BLaER1 treated with 17β-estradiol and CSF1 and Interleukin-3, amounts not matched to agents 10 nM and 100 nM (cell line): Measurements from ENCODE around the gene ABLIM2.

Experiments
- H3K27ac ChIP-seq, 11 experiments: shearing (Covaris generic); formaldehyde crosslinking; 2 replicates each; pipeline ENCODE4 v1.8.1; 2022
- H3K27me3 ChIP-seq, 11 experiments: shearing (Covaris generic); formaldehyde crosslinking; 2 replicates each; pipeline ENCODE4 v1.8.1; 2022
- H3K36me3 ChIP-seq, 11 experiments: shearing (Covaris generic); formaldehyde crosslinking; 2 replicates each; pipeline ENCODE4 v1.8.1; 2022
- H3K4me1 ChIP-seq, 10 experiments: shearing (Covaris generic); formaldehyde crosslinking; 2 replicates each; pipeline ENCODE4 v1.8.1; 2022
- H3K4me2 ChIP-seq, 11 experiments: shearing (Covaris generic); formaldehyde crosslinking; 2 replicates each; pipeline ENCODE4 v1.8.1; 2022
- H3K4me3 ChIP-seq, 10 experiments: shearing (Covaris generic); formaldehyde crosslinking; 2 replicates each; pipeline ENCODE4 v1.8.1; 2022
- H3K9ac ChIP-seq, 11 experiments: shearing (Covaris generic); formaldehyde crosslinking; 2 replicates each; pipeline ENCODE4 v1.8.1; 2022
- H3K9me3 ChIP-seq, 11 experiments: shearing (Covaris generic); formaldehyde crosslinking; replicated peaks in 1 of 11; 2 replicates each; pipeline ENCODE4 v1.8.1; 2022
- H4K20me1 ChIP-seq, 11 experiments: shearing (Covaris generic); formaldehyde crosslinking; 2 replicates each; pipeline ENCODE4 v1.8.1; 2022
- Cebpa-rat ChIP-seq, 11 experiments: shearing (Covaris generic); IDR thresholded peaks; 2 replicates each; pipeline ENCODE4 v1.8.1; 2022

Gene ABLIM2

DNA sequence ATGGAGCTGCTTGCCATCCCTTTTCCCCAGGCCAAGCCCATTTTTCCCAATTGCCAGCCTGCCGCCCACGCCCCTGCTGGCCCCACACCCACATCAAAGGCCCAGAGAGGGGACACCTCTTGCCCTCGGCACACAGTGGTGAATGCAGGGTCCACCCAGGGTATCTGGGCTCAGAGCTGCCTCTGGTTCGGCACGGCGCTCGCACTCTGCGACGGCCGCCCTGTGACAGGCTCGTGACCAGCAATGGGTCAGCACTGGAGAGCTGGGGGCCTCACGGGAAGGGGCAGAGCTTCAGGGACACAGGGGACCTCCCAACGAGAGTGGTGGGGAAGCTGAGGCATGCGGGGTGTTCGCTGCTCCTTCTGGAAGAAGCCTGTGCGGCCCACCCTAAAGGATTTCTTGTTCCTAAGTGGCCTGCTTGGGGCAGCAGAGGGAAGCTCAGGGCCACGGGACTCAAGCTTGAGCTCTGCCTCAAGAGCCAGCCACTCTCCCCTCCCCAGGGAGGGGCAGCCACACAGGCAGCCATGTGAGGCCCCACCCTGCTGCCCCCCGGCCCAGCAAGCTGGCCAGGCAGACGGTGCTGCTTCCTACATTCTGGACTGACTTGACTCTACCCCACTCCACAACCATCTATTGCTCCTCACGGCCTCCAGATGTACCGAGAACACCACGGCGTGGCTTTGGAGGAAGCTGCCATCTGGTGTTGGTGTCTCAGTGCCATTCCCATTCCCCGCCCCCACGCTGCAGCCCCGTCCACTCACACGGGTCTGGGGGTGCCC is 73.7 kb downstream of the ABLIM2 start:
- no peak overlapping the region for H3K9ac ChIP-seq
- peak overlapping the region in 4 of 11 experiments; percentile 3 to 10 (median 9); a peak in 1 of 22 replicates for H3K4me2 ChIP-seq

DNA sequence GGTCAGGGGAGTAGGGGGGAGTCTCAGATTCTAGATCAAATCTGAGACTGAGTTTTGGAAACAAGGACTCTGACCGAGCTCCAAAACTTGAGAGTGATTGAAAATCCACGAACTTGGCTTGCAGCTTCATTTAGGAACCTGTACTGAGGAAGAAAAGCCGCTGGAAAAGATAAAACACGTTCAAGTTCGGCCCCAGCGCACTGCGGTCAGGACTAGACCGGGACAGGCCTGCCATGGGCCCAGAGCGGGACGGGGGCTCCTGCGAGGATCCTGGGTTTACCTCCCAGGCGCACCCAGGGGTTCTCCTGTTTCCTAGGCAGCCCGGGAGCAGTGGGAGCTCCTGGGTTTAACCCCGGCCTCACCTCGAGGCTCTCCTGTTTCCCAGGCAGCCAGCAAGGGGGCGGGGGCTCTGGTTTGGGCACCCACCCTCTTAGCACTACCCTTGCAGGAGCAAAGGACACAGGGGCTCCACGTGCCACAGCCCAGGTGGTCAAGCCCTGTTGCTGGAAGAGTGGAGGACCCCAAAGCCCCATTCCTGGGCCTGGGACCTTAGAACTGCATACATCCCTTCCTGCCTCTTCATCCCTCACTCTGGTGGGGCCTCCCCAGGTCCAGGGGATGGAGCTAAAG is 74.5 kb downstream of the ABLIM2 start:
- peak overlapping the region in 3 of 11 experiments; percentile 90 to 91 (median 90); a peak in 2 of 22 replicates for H3K4me2 ChIP-seq
- H3K9me3 ChIP-seq = peaks cover 0 to 14% (median 8%) of the 10 kb centered on the region in 11 experiments; a peak in 10 of 22 replicates
- H3K9ac ChIP-seq = no peak overlapping the region
- TF ChIP-seq Cebpa-rat (IDR thresholded peaks at IDR 0.05) = no peak
- H3K27ac ChIP-seq = no peak overlapping the region
- H3K27me3 ChIP-seq = peaks cover 0 to 42% (median 0%) of the 10 kb centered on the region in 11 experiments; a peak in 6 of 22 replicates
- H3K4me3 ChIP-seq = no peak overlapping the region
- H3K4me1 ChIP-seq = peaks cover 26 to 82% (median 67%) of the 10 kb centered on the region in 10 experiments
- H4K20me1 ChIP-seq = peaks cover 0 to 40% (median 4%) of the 10 kb centered on the region in 11 experiments; a peak in 10 of 22 replicates
- no peaks in the 10 kb centered on the region for H3K36me3 ChIP-seq

More for the DNA sequence above, 73.7 kb downstream of the ABLIM2 start:
- peaks cover 18 to 77% (median 61%) of the 10 kb centered on the region in 10 experiments for H3K4me1 ChIP-seq
- no peaks in the 10 kb centered on the region for H3K36me3 ChIP-seq
- no peak for TF ChIP-seq Cebpa-rat (IDR thresholded peaks at IDR 0.05)
- peaks cover 0 to 35% (median 0%) of the 10 kb centered on the region in 11 experiments; a peak in 6 of 22 replicates for H3K27me3 ChIP-seq
- peaks cover 0 to 32% (median 0%) of the 10 kb centered on the region in 11 experiments; a peak in 7 of 22 replicates for H4K20me1 ChIP-seq
- peaks cover 0 to 14% (median 8%) of the 10 kb centered on the region in 11 experiments; a peak in 10 of 22 replicates for H3K9me3 ChIP-seq
- H3K27ac ChIP-seq = no peak overlapping the region
- H3K4me3 ChIP-seq = no peak overlapping the region

- Histone ChIP-seq H3K9me3 (peaks cover 0 to 14% (median 8%) of the 10 kb centered on the region in 11 experiments; a peak in 10 of 22 replicates), H3K36me3 (no peaks in the 10 kb centered on the region), H3K4me1 (peaks cover 34 to 90% (median 75%) of the 10 kb centered on the region in 10 experiments), H4K20me1 (peaks cover 0 to 49% (median 5%) of the 10 kb centered on the region in 11 experiments; a peak in 10 of 22 replicates), H3K4me3 (no peak overlapping the region), H3K9ac (no peak overlapping the region), H3K27ac (no peak overlapping the region), H3K27me3 (peaks cover 0 to 48% (median 0%) of the 10 kb centered on the region in 11 experiments; a peak in 6 of 22 replicates), H3K4me2 (peak overlapping the region in 8 of 11 experiments; percentile 67 to 94 (median 90); a peak in 16 of 22 replicates)
- no peak for TF ChIP-seq Cebpa-rat (IDR thresholded peaks at IDR 0.05)
Observed at GRCh38 chr4:8083086-8083825, 75.4 kb downstream of the ABLIM2 start.

- Histone ChIP-seq H3K4me2 (peak overlapping the region in 9 of 11 experiments; percentile 67 to 94 (median 90); a peak in 18 of 22 replicates), H3K4me1 (peaks cover 34 to 94% (median 79%) of the 10 kb centered on the region in 10 experiments), H3K9ac (no peak overlapping the region), H4K20me1 (peaks cover 0 to 55% (median 5%) of the 10 kb centered on the region in 11 experiments; a peak in 10 of 22 replicates), H3K9me3 (peaks cover 0 to 14% (median 8%) of the 10 kb centered on the region in 11 experiments; a peak in 10 of 22 replicates), H3K27me3 (peaks cover 0 to 52% (median 0%) of the 10 kb centered on the region in 11 experiments; a peak in 6 of 22 replicates), H3K27ac (no peak overlapping the region), H3K36me3 (no peaks in the 10 kb centered on the region), H3K4me3 (no peak overlapping the region)
- no peak for TF ChIP-seq Cebpa-rat (IDR thresholded peaks at IDR 0.05)
Observed at GRCh38 chr4:8082517-8083055, 76.0 kb downstream of the ABLIM2 start.

DNA sequence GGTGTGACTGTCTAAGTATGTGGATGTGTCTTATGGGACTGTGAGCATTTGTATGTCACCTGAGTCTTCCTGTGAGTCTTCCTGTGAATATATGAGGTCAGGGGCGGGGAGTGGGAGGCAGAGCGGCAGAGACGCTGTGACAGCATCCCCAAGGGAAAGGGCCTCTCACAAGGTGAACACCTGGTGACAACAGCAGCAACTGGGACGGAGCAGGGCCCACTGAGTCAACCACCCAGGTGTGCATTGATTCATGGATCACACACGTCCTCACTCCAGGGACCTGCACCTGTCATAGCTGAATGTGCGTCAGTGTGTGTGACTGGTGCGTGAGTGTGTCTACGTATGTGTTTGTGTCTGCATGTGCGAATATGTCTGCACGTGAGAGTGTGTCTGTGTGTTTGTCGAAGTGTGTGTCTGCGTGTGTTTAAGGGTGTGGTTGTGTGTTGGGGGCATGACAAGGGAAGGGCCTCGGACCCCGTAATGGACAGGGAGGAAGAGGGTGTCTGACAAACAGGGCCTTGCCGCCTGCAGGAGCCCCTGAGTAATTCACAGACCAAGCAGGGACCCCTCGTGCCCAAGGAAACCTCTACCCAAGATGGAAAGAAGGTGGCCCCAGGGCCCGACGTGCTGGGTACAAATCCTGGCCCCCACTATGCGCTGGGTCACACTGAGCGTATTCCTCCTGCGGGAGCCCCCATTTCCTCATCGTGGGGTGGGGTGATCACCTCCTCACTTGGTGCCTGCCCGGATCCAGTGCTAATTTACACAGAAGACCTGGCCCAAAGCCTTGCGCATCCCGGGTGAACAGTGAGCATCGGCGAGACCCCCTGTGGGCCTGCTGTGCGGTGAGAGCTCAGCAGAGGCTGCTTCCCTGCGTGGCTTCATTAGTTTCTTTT is 76.7 kb downstream of the ABLIM2 start:
- no peak overlapping the region for H3K27ac ChIP-seq
- H3K4me3 ChIP-seq = no peak overlapping the region
- H3K27me3 ChIP-seq = peaks cover 0 to 52% (median 0%) of the 10 kb centered on the region in 11 experiments; a peak in 6 of 22 replicates
- H3K9me3 ChIP-seq = peaks cover 0 to 14% (median 8%) of the 10 kb centered on the region in 11 experiments; a peak in 10 of 22 replicates
- peaks cover 34 to 93% (median 74%) of the 10 kb centered on the region in 10 experiments for H3K4me1 ChIP-seq
- H3K9ac ChIP-seq = peak overlapping the region in 4 of 11 experiments; percentile 19 to 34 (median 29); a peak in 5 of 22 replicates
- TF ChIP-seq Cebpa-rat (IDR thresholded peaks at IDR 0.05) = no peak
- peaks cover 0 to 55% (median 5%) of the 10 kb centered on the region in 11 experiments; a peak in 10 of 22 replicates for H4K20me1 ChIP-seq
- no peaks in the 10 kb centered on the region for H3K36me3 ChIP-seq
- H3K4me2 ChIP-seq = peak overlapping the region; percentile 5 to 94 (median 86); a peak in 19 of 22 replicates

- Histone ChIP-seq H3K36me3 (no peaks in the 10 kb centered on the region), H3K9ac (peak overlapping the region in 4 of 11 experiments; percentile 19 to 56 (median 32); a peak in 4 of 22 replicates), H4K20me1 (peaks cover 0 to 55% (median 5%) of the 10 kb centered on the region in 11 experiments; a peak in 10 of 22 replicates), H3K4me1 (peaks cover 34 to 88% (median 68%) of the 10 kb centered on the region in 10 experiments), H3K27me3 (peaks cover 0 to 52% (median 0%) of the 10 kb centered on the region in 11 experiments; a peak in 6 of 22 replicates), H3K27ac (0 out of 22 replicates have a peak overlapping the region, but pooled peaks of 1 of the 11 experiments have one; percentile 26), H3K4me3 (no peak overlapping the region; a peak in 1 of 20 replicates), H3K9me3 (peaks cover 0 to 14% (median 8%) of the 10 kb centered on the region in 11 experiments; a peak in 10 of 22 replicates), H3K4me2 (peak overlapping the region; percentile 5 to 94 (median 86); a peak in 19 of 22 replicates)
- no peak for TF ChIP-seq Cebpa-rat (IDR thresholded peaks at IDR 0.05)
Observed at GRCh38 chr4:8081171-8081570, 77.4 kb downstream of the ABLIM2 start.

GRCh38 chr4:8080754-8081065 is 77.9 kb downstream of the ABLIM2 start:
- peak overlapping the region in 1 of 10 experiments; percentile 23; a peak in 1 of 20 replicates for H3K4me3 ChIP-seq
- no peaks in the 10 kb centered on the region for H3K36me3 ChIP-seq
- peaks cover 0 to 52% (median 0%) of the 10 kb centered on the region in 11 experiments; a peak in 6 of 22 replicates for H3K27me3 ChIP-seq
- H4K20me1 ChIP-seq = peaks cover 0 to 59% (median 5%) of the 10 kb centered on the region in 11 experiments; a peak in 10 of 22 replicates
- peak overlapping the region; percentile 7 to 94 (median 86); a peak in 20 of 22 replicates for H3K4me2 ChIP-seq
- TF ChIP-seq Cebpa-rat (IDR thresholded peaks at IDR 0.05) = no peak
- peaks cover 34 to 87% (median 67%) of the 10 kb centered on the region in 10 experiments for H3K4me1 ChIP-seq
- peak overlapping the region in 3 of 11 experiments; percentile 12 to 36 (median 26); a peak in 3 of 22 replicates for H3K27ac ChIP-seq
- peaks cover 0 to 14% (median 8%) of the 10 kb centered on the region in 11 experiments; a peak in 10 of 22 replicates for H3K9me3 ChIP-seq
- H3K9ac ChIP-seq = peak overlapping the region in 4 of 11 experiments; percentile 19 to 56 (median 36); a peak in 5 of 22 replicates
